Lung (tissue), 12 donors: ENCODE measurements around the gene ZBBX. TPM values are rescaled to one million over a fixed set of nuclear protein-coding genes. Genes with fewer than 3 reads are reported as not detected.

Experiments used
- ATAC-seq: fragments of 200-7000 bp; cut with Tn5 transposase; one replicate; pipeline ENCODE4 v1.9.1; 2020; ENCODE audit warnings: moderate number of reproducible peaks; ENCODE audit not compliant: insufficient read depth, low FRiP score
- DNase-seq, 3 donors: peaks; one replicate each; pipeline ENCODE4 v3.0.0-alpha.2; 2013 to 2017
- H3K27ac ChIP-seq, 2 donors: one replicate each; pipeline ENCODE4 v1.5.1; 2013; ENCODE audit warnings: mild to moderate bottlenecking in 2 of 2, moderate library complexity in 2 of 2, control low read depth in 1 of 2, inconsistent platforms in 1 of 2, low read depth in 1 of 2, low read length in 1 of 2
- H3K27me3 ChIP-seq, 3 donors: one replicate each; pipeline ENCODE4 v1.5.1; 2013; ENCODE audit warnings: low read length in 2 of 3; ENCODE audit not compliant: control insufficient read depth in 3 of 3, insufficient read depth in 3 of 3
- H3K36me3 ChIP-seq, 4 donors: one replicate each; pipeline ENCODE4 v1.5.1; 2013; ENCODE audit warnings: low read length in 4 of 4, mild to moderate bottlenecking in 1 of 4, moderate library complexity in 1 of 4; ENCODE audit not compliant: control insufficient read depth in 4 of 4, insufficient read depth in 4 of 4
- H3K4me1 ChIP-seq, 5 donors: one replicate each; pipeline ENCODE4 v1.5.1; 2013; ENCODE audit warnings: low read length in 5 of 5, mild to moderate bottlenecking in 2 of 5, moderate library complexity in 1 of 5; ENCODE audit not compliant: control insufficient read depth in 5 of 5, insufficient read depth in 5 of 5
- H3K4me3 ChIP-seq: one replicate; pipeline ENCODE4 v1.5.1; 2013; ENCODE audit warnings: mild to moderate bottlenecking, control low read depth, moderate library complexity
- H3K9ac ChIP-seq, 2 donors: one replicate each; pipeline ENCODE4 v1.5.1; 2013; ENCODE audit warnings: low read length in 2 of 2, control low read depth in 1 of 2; ENCODE audit not compliant: insufficient read depth in 1 of 2
- H3K9me3 ChIP-seq, 4 donors: one replicate each; pipeline ENCODE4 v1.5.1; 2013; ENCODE audit warnings: low read length in 3 of 4, mild to moderate bottlenecking in 1 of 4, moderate library complexity in 1 of 4; ENCODE audit not compliant: control insufficient read depth in 4 of 4, insufficient read depth in 3 of 4
- whole genome bisulfite sequencing, 2 donors: extraction: QIAGEN DNeasy Blood & Tissue Kit; methylation state at CpG; one replicate each; pipeline ENCODE4 v1.1.7; 2013; 5-methylcytosine and 5-hydroxymethylcytosine counted together
- polyA plus RNA-seq, 2 donors: library from polyadenylated mRNA; stranded (reverse); fragments of 200-250 nt; gene quantifications; one replicate each; pipeline ENCODE4 v1.2.1, GENCODE V29; 2013
- total RNA-seq, 2 donors: library from RNA; depleted of rRNA in 1 of 2; stranded (reverse); fragments of >200 nt in 1 of 2; gene quantifications; one replicate each; pipeline ENCODE4 v1.2.1, GENCODE V29; 2014 to 2021
- TF ChIP-seq, protein P1 (sequence below): IDR thresholded peaks from 2 replicates; pipeline ENCODE4 v1.5.1; 2012; ENCODE audit warnings: mild to moderate bottlenecking; ENCODE audit errors: control extremely low read depth, extremely low read depth
- donor health status: control.
- donor health status: control.
- donor health status: Bipolar disorder and iron deficiency.
- donor health status: healthy.
- donor health status: DM: yes; HTN: yes; CAD: no.

ZBBX gene
- total and polyA plus RNA-seq, 4 donors, result 7.1 to 51.3 (median 17.1) TPM

DNA sequence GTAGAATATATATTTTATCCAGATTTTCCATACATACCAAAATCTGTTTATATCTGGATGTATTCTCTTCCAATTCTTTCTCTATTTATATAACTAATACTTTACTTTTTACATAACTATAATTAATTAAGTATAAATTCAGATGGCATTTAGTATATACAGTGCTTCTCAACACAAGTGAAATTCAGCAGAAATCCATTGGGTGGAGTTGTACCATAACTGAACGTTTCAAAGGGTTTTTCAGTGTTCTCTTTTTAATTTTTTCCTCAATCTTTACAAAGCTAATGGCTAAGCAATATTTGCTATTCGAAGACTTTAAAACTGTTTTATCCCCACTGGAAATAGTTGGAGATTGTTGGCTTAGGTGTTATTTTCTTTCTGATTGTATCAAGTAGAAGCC lies 13.9 kb upstream of the ZBBX start:
- TF ChIP-seq, protein P1, sequence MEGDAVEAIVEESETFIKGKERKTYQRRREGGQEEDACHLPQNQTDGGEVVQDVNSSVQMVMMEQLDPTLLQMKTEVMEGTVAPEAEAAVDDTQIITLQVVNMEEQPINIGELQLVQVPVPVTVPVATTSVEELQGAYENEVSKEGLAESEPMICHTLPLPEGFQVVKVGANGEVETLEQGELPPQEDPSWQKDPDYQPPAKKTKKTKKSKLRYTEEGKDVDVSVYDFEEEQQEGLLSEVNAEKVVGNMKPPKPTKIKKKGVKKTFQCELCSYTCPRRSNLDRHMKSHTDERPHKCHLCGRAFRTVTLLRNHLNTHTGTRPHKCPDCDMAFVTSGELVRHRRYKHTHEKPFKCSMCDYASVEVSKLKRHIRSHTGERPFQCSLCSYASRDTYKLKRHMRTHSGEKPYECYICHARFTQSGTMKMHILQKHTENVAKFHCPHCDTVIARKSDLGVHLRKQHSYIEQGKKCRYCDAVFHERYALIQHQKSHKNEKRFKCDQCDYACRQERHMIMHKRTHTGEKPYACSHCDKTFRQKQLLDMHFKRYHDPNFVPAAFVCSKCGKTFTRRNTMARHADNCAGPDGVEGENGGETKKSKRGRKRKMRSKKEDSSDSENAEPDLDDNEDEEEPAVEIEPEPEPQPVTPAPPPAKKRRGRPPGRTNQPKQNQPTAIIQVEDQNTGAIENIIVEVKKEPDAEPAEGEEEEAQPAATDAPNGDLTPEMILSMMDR, result no peak

DNA sequence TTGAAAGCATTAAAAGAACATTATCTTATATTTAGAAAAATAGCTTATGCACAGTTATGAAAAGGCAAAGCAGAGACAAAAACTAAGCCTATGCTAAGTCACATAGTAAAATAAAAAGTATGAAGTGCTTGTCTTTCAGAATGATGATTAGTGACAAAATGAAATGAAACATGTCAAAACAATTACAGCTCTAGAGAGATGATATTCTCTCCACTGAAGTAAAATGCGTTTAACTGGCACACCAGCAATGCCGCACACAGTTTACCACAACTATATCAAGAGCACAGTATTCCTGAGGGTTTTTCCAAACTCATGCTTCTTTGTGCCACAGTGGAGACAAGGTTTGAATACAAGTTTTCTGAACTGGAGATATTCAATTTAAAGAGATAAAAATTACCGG lies 2.1 kb upstream of the ZBBX start:
- no peak for DNase-seq
- Histone ChIP-seq H3K27me3 (peaks cover 0 to 3% (median 0%) of the 10 kb centered on the region in 3 donors), H3K36me3 (no peaks in the 10 kb centered on the region), H3K9ac (no peak overlapping the region), H3K4me1 (peaks cover 0 to 4% (median 0%) of the 10 kb centered on the region in 5 donors), H3K4me3 (no peak overlapping the region), H3K9me3 (no peaks in the 10 kb centered on the region), H3K27ac (no peak overlapping the region)
- WGBS, 2 donors, result 91% methylated on average over 3 of the region's 3 CpGs
- TF ChIP-seq, protein P1, result no peak
- no peak for ATAC-seq

More for the DNA sequence above, 13.9 kb upstream of the ZBBX start:
- Histone ChIP-seq H3K9me3 (no peaks in the 10 kb centered on the region), H3K9ac (no peak overlapping the region), H3K27me3 (no peaks in the 10 kb centered on the region), H3K4me3 (no peak overlapping the region), H3K36me3 (no peaks in the 10 kb centered on the region), H3K4me1 (peaks cover 0 to 7% (median 0%) of the 10 kb centered on the region in 5 donors), H3K27ac (no peak overlapping the region)
- 51 to 59% methylated on average over 2 of the region's 2 CpGs for WGBS, 2 donors
- DNase-seq (peak in 2 of 3 donors; percentile 14 to 36), ATAC-seq (no peak)

DNA sequence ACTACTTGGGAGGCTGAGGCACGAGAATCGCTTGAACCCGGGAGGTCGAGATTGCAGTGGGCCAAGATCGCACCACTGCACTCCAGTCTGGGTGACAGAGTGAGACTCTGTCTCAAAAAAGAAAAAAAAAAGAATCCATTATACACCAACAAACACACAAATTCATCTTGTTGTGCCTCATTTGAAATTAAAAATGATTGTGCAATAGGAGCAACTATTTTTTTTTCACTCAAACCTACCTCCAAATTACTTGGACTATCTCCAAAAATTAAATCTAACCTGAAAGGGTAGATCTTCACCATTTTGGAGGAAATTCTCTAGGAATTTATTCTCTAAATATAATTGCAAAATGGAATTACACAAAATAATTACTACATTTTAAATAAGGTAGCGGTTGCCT lies 4.6 kb downstream of the ZBBX start:
- Histone ChIP-seq H3K9me3 (no peaks in the 10 kb centered on the region), H3K36me3 (no peaks in the 10 kb centered on the region), H3K9ac (no peak overlapping the region), H3K4me1 (peaks cover 0 to 4% (median 0%) of the 10 kb centered on the region in 5 donors), H3K27me3 (peaks cover 0 to 3% (median 0%) of the 10 kb centered on the region in 3 donors), H3K27ac (no peak overlapping the region), H3K4me3 (no peak overlapping the region)
- 88 to 100% methylated on average over 6 of the region's 6 CpGs for WGBS, 2 donors
- ATAC-seq, result no peak
- TF ChIP-seq, protein P1, result no peak
- DNase-seq, result no peak

DNA sequence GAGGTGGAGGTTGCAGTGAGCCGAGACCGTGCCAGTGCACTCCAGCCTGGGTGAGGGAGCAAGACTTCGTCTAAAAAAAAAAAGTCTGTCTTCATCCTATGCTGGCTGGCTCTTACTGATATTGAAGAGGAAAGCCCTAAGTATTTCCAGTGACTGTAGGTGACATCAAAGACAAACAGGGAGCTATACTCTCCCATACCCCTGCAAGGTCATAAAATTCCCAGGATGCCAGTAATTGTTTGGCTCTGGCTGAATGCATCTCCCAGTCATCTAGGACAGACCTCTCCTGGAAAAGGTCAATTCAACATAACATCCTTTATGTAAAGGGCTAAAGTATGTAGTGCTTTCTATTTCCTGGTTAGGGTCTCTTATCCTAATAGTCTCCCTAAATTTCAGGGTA lies 8.0 kb downstream of the ZBBX start:
- TF ChIP-seq, protein P1, result no peak
- no peak overlapping the region for H3K9ac ChIP-seq
- no peaks in the 10 kb centered on the region for H3K9me3 ChIP-seq
- H3K36me3 ChIP-seq, result no peaks in the 10 kb centered on the region
- ATAC-seq (no peak), DNase-seq (no peak)
- H3K27ac ChIP-seq, result no peak overlapping the region
- no peaks in the 10 kb centered on the region for H3K27me3 ChIP-seq
- WGBS, 2 donors, result 86 to 94% methylated on average over 3 of the region's 3 CpGs
- H3K4me3 ChIP-seq, result no peak overlapping the region
- H3K4me1 ChIP-seq, result no peaks in the 10 kb centered on the region
